SU-DHL-6 (cell line): Measurements from ENCODE around the gene MAPK11.

ENCODE experiments used
- H2AFZ ChIP-seq: fragments of 200-600 bp; sonication (generic); 2 replicates; pipeline ENCODE4 v1.6.1; 2014; ENCODE audit warnings: low read depth, mild to moderate bottlenecking, moderate library complexity, mixed read lengths, antibody characterized with exemption, low read length; ENCODE audit not compliant: severe bottlenecking
- H3F3A ChIP-seq: fragments of 200-600 bp; shearing (Covaris generic); 2 replicates; pipeline ENCODE4 v1.6.0; 2016; ENCODE audit warnings: antibody characterized with exemption, mild to moderate bottlenecking; ENCODE audit not compliant: insufficient read depth
- H3K27ac ChIP-seq: fragments of 200-600 bp; sonication (generic); 2 replicates; pipeline ENCODE4 v1.5.1; 2016; ENCODE audit warnings: low read depth, mild to moderate bottlenecking, low read length, moderate library complexity, mixed read lengths
- H3K27me3 ChIP-seq: fragments of 200-600 bp; sonication (generic), shearing (Covaris generic); 2 replicates; pipeline ENCODE4 v1.6.0; 2014; ENCODE audit warnings: mild to moderate bottlenecking, low read length
- H3K36me3 ChIP-seq: fragments of 200-600 bp; sonication (generic); 2 replicates; pipeline ENCODE4 v1.6.1; 2014; ENCODE audit warnings: mild to moderate bottlenecking, low read length, mixed read lengths
- H3K4me2 ChIP-seq: fragments of 300-600, 200-600 bp; shearing (Covaris generic), sonication (generic); 2 replicates; pipeline ENCODE4 v1.6.0; 2014; ENCODE audit warnings: low read length, low read depth, mild to moderate bottlenecking; ENCODE audit not compliant: poor library complexity, severe bottlenecking
- H3K4me3 ChIP-seq: fragments of 200-600 bp; sonication (generic); 2 replicates; pipeline ENCODE4 v1.5.1; 2014; ENCODE audit warnings: antibody characterized with exemption, low read length, mild to moderate bottlenecking, mixed read lengths; ENCODE audit not compliant: insufficient read depth, poor library complexity, severe bottlenecking
- H3K79me2 ChIP-seq: fragments of 200-600 bp; sonication (generic); 2 replicates; pipeline ENCODE4 v1.6.1; 2014; ENCODE audit warnings: mild to moderate bottlenecking, low read length, moderate library complexity; ENCODE audit not compliant: insufficient read depth
- H3K9ac ChIP-seq: fragments of 200-600 bp; sonication (generic); 2 replicates; pipeline ENCODE4 v1.7.0; 2014; ENCODE audit warnings: mild to moderate bottlenecking, low read length
- H3K9me2 ChIP-seq: fragments of 200-600 bp; sonication (generic); replicated peaks from 2 replicates; pipeline ENCODE4 v1.6.1; 2014; ENCODE audit warnings: low read length; ENCODE audit not compliant: insufficient read depth
- H3K9me3 ChIP-seq: fragments of 200-600 bp; sonication (generic); 2 replicates; pipeline ENCODE4 v1.6.1; 2014; ENCODE audit warnings: low read length, mixed read lengths; ENCODE audit not compliant: insufficient read depth
- H4K20me1 ChIP-seq: fragments of 200-600 bp; sonication (generic); 2 replicates; pipeline ENCODE4 v1.6.1; 2014; ENCODE audit warnings: low read depth, mild to moderate bottlenecking, antibody characterized with exemption, low read length, moderate library complexity, mixed read lengths
- EZH2phosphoT487 ChIP-seq: fragments of 200-600 bp; sonication (generic), shearing (Covaris generic); conservative IDR thresholded peaks from 2 replicates; pipeline ENCODE4 v1.6.1; 2018; ENCODE audit warnings: mild to moderate bottlenecking, antibody characterized with exemption, low read length, moderate library complexity, mixed read lengths
- TF ChIP-seq, protein P1 (sequence below): fragments of 200-600 bp; sonication (generic); IDR thresholded peaks from one replicate; pipeline ENCODE4 v1.5.1; 2017; ENCODE audit warnings: antibody characterized with exemption, mild to moderate bottlenecking, low read length, moderate library complexity; ENCODE audit not compliant: insufficient read depth, poor library complexity, severe bottlenecking

MAPK11 gene

GRCh38 chr22:50289151-50289941 lies 19.2 kb upstream of the MAPK11 start:
- H3K27ac ChIP-seq = no peak overlapping the region
- H3K4me2 ChIP-seq = no peak overlapping the region
- no peaks in the 10 kb centered on the region for H3K9me3 ChIP-seq
- H4K20me1 ChIP-seq = no peaks in the 10 kb centered on the region
- H2AFZ ChIP-seq = no peak overlapping the region
- H3K9me2 ChIP-seq = no peaks in the 10 kb centered on the region
- no peak overlapping the region for H3K9ac ChIP-seq
- H3K36me3 ChIP-seq = no peaks in the 10 kb centered on the region
- TF ChIP-seq, protein P1, sequence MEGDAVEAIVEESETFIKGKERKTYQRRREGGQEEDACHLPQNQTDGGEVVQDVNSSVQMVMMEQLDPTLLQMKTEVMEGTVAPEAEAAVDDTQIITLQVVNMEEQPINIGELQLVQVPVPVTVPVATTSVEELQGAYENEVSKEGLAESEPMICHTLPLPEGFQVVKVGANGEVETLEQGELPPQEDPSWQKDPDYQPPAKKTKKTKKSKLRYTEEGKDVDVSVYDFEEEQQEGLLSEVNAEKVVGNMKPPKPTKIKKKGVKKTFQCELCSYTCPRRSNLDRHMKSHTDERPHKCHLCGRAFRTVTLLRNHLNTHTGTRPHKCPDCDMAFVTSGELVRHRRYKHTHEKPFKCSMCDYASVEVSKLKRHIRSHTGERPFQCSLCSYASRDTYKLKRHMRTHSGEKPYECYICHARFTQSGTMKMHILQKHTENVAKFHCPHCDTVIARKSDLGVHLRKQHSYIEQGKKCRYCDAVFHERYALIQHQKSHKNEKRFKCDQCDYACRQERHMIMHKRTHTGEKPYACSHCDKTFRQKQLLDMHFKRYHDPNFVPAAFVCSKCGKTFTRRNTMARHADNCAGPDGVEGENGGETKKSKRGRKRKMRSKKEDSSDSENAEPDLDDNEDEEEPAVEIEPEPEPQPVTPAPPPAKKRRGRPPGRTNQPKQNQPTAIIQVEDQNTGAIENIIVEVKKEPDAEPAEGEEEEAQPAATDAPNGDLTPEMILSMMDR = no peak
- TF ChIP-seq EZH2phosphoT487 = no peak
- H3K27me3 ChIP-seq = no peaks in the 10 kb centered on the region
- H3K79me2 ChIP-seq = no peaks in the 10 kb centered on the region
- H3K4me3 ChIP-seq = no peak overlapping the region
- H3F3A ChIP-seq = no peaks in the 10 kb centered on the region

GRCh38 chr22:50287731-50288130 lies 17.6 kb upstream of the MAPK11 start:
- Histone ChIP-seq H3K27ac (no peak overlapping the region), H3K9ac (no peak overlapping the region), H3K9me2 (no peaks in the 10 kb centered on the region), H3K4me2 (no peak overlapping the region), H4K20me1 (no peaks in the 10 kb centered on the region), H3K9me3 (no peaks in the 10 kb centered on the region), H3K79me2 (no peaks in the 10 kb centered on the region), H3K27me3 (no peaks in the 10 kb centered on the region), H3K4me3 (no peak overlapping the region), H2AFZ (no peak overlapping the region), H3F3A (no peaks in the 10 kb centered on the region), H3K36me3 (no peaks in the 10 kb centered on the region)
- no peak for TF ChIP-seq EZH2phosphoT487
- TF ChIP-seq, protein P1 = no peak

DNA sequence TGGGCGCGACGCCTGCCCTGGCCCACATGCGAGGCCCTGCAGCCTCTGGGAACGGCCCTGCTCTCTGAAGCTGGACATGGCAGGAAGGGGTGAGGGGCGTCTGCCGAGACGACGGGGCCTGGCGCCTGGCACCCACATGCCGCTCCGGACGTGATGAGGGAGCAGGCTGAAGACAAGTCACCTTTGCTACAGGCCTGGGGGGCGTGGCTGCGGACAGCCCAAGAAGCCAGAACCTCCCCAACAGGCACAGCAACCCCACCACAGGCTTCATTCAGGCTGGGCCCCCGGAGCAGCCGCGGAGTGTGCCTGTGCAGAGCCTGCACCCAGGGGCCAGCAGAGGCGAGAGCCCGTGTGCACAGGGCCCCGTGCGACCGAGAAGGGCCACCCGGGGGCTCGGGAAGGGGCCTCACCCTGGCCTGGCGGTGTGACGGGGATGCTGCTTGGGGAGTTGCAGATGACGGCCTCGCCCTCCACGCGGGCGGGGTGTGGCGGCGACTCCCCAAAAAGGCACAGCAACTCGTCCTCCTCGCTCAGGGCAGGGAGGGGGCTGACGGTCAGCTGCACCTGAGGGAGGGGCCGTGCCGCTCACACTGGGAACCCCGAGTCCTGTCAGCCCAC lies 16.6 kb upstream of the MAPK11 start:
- no peaks in the 10 kb centered on the region for H3K36me3 ChIP-seq

More for the DNA sequence above, 16.6 kb upstream of the MAPK11 start:
- Histone ChIP-seq H3K9ac (no peak overlapping the region), H3K4me3 (no peak overlapping the region), H3K79me2 (no peaks in the 10 kb centered on the region), H4K20me1 (no peaks in the 10 kb centered on the region), H3K27me3 (no peaks in the 10 kb centered on the region), H3K27ac (no peak overlapping the region), H3F3A (no peaks in the 10 kb centered on the region), H3K9me2 (no peaks in the 10 kb centered on the region), H3K9me3 (no peaks in the 10 kb centered on the region), H2AFZ (no peak overlapping the region), H3K4me2 (no peak overlapping the region)
- TF ChIP-seq, protein P1 = no peak
- TF ChIP-seq EZH2phosphoT487 = no peak
